Right cardiac atrium (tissue), 5 donors: Measurements from ENCODE around the gene SLC18A2. TPM values are rescaled to one million over a fixed set of nuclear protein-coding genes. Genes with fewer than 3 reads are reported as not detected.

Source experiments
- ATAC-seq, 2 donors: fragments of 200-7000 bp; cut with Tn5 transposase; one replicate each; pipeline versions ENCODE4 v1.8.0 to v1.9.1; 2020; ENCODE audit warnings: moderate library complexity in 2 of 2, mild to moderate bottlenecking in 1 of 2
- DNase-seq, 3 donors: peaks; one replicate each; pipeline ENCODE4 v3.0.0-alpha.2; 2020
- H3K27ac ChIP-seq: one replicate; pipeline ENCODE4 v1.5.1; 2013; ENCODE audit warnings: mild to moderate bottlenecking, low read length, control low read depth, moderate library complexity
- H3K27me3 ChIP-seq: one replicate; pipeline ENCODE4 v1.6.1; 2013; ENCODE audit not compliant: control insufficient read depth, insufficient read depth
- H3K4me1 ChIP-seq: one replicate; pipeline ENCODE4 v1.6.1; 2013; ENCODE audit warnings: low read length; ENCODE audit not compliant: control insufficient read depth, insufficient read depth
- H3K4me3 ChIP-seq: one replicate; pipeline ENCODE4 v1.5.1; 2013; ENCODE audit warnings: low read length, control low read depth
- H3K9me3 ChIP-seq: one replicate; pipeline ENCODE4 v1.6.1; 2013; ENCODE audit warnings: low read length; ENCODE audit not compliant: control insufficient read depth
- WGBS: extraction: QIAGEN DNeasy Blood & Tissue Kit; methylation state at CpG from one replicate; pipeline ENCODE4 v1.1.7; 2013; 5-methylcytosine and 5-hydroxymethylcytosine counted together
- intact Hi-C, 4 donors: fragments of 100-400 bp; cut with DNase I; formaldehyde crosslinking; loops; one replicate each; pipeline versions ENCODE4 v1.11.0 to v1.14.0; 2022 to 2023
- polyA plus RNA-seq: library from polyadenylated mRNA; stranded (reverse); fragments of 200-250 nt; gene quantifications from one replicate; pipeline ENCODE4 v1.2.3, GENCODE V29; 2013
- total RNA-seq, 4 donors: library from RNA; stranded (reverse); fragmentation: NEBNext Ultra II Directional; extraction: Animal tissue kit (Norgen Biotek cat#: 25700); gene quantifications; one replicate each; pipeline ENCODE4 v1.2.1, GENCODE V29; 2021
- donor health status: healthy with polysubstance abuse.
- donor health status: DM: no; HTN: yes; CAD: no.
- donor health status: DM: no; HTN: no; CAD: no.
- donor health status: DM: no; HTN: yes; CAD: no; lungs with severe emphysema.
- donor health status: DM: yes; HTN: yes; CAD: no.

Gene SLC18A2
- total and polyA plus RNA-seq, 5 donors = 0.07 to 0.40 (median 0.15) TPM

- Histone ChIP-seq H3K27ac (no peak overlapping the region), H3K27me3 (no peaks in the 10 kb centered on the region), H3K9me3 (no peaks in the 10 kb centered on the region), H3K4me3 (no peak overlapping the region), H3K4me1 (no peaks in the 10 kb centered on the region)
- 75% methylated on average over 9 of the region's 9 CpGs for WGBS
- intact Hi-C loops = no loop called here
- ATAC-seq (no peak), DNase-seq (no peak)
Observed at GRCh38 chr10:117254338-117254737, 13.4 kb downstream of the SLC18A2 start.

GRCh38 chr10:117254774-117255735, 14.1 kb downstream of the SLC18A2 start:
- intact Hi-C loops = no loop called here
- 77% methylated on average over 26 of the region's 26 CpGs for WGBS
- H3K9me3 ChIP-seq = no peaks in the 10 kb centered on the region
- H3K27me3 ChIP-seq = no peaks in the 10 kb centered on the region
- DNase-seq (no peak), ATAC-seq (no peak)
- no peak overlapping the region for H3K27ac ChIP-seq
- no peak overlapping the region for H3K4me3 ChIP-seq
- no peaks in the 10 kb centered on the region for H3K4me1 ChIP-seq

GRCh38 chr10:117255835-117256460, 15.0 kb downstream of the SLC18A2 start:
- H3K4me1 ChIP-seq = no peaks in the 10 kb centered on the region
- no peak overlapping the region for H3K4me3 ChIP-seq
- ATAC-seq (no peak), DNase-seq (no peak)
- no peaks in the 10 kb centered on the region for H3K27me3 ChIP-seq
- H3K27ac ChIP-seq = no peak overlapping the region
- WGBS = 93% methylated on average over 9 of the region's 9 CpGs
- intact Hi-C loops = no loop called here
- H3K9me3 ChIP-seq = no peaks in the 10 kb centered on the region

- Histone ChIP-seq H3K9me3 (no peaks in the 10 kb centered on the region), H3K4me3 (no peak overlapping the region), H3K27me3 (no peaks in the 10 kb centered on the region), H3K27ac (no peak overlapping the region), H3K4me1 (no peaks in the 10 kb centered on the region)
- no peak for DNase-seq
- no peak for ATAC-seq
- 71% methylated on average over 10 of the region's 10 CpGs for WGBS
- intact Hi-C loops = no loop called here
Observed at GRCh38 chr10:117256910-117257309, 16.0 kb downstream of the SLC18A2 start.

GRCh38 chr10:117257721-117258120, 16.8 kb downstream of the SLC18A2 start:
- Histone ChIP-seq H3K27me3 (no peaks in the 10 kb centered on the region), H3K4me3 (no peak overlapping the region), H3K27ac (no peak overlapping the region), H3K4me1 (no peaks in the 10 kb centered on the region), H3K9me3 (no peaks in the 10 kb centered on the region)
- 73% methylated on average over 3 of the region's 3 CpGs for WGBS
- intact Hi-C loops = no loop called here
- ATAC-seq = no peak
- no peak for DNase-seq

GRCh38 chr10:117259279-117259678, 18.4 kb downstream of the SLC18A2 start:
- ATAC-seq (no peak), DNase-seq (no peak)
- Histone ChIP-seq H3K9me3 (no peaks in the 10 kb centered on the region), H3K4me1 (no peaks in the 10 kb centered on the region), H3K27ac (no peak overlapping the region), H3K4me3 (no peak overlapping the region), H3K27me3 (no peaks in the 10 kb centered on the region)
- 55% methylated on average over 3 of the region's 3 CpGs for WGBS
- intact Hi-C loops = no loop called here

GRCh38 chr10:117260084-117260483, 19.2 kb downstream of the SLC18A2 start:
- no peaks in the 10 kb centered on the region for H3K4me1 ChIP-seq
- DNase-seq (no peak), ATAC-seq (no peak)
- intact Hi-C loops = no loop called here
- H3K9me3 ChIP-seq = no peaks in the 10 kb centered on the region
- H3K27me3 ChIP-seq = no peaks in the 10 kb centered on the region
- 33% methylated on average over 4 of the region's 4 CpGs for WGBS
- H3K27ac ChIP-seq = no peak overlapping the region
- H3K4me3 ChIP-seq = no peak overlapping the region

GRCh38 chr10:117261501-117261900, 20.6 kb downstream of the SLC18A2 start:
- no peaks in the 10 kb centered on the region for H3K27me3 ChIP-seq
- whole genome bisulfite sequencing = 75% methylated on average over 3 of the region's 3 CpGs

GRCh38 chr10:117262291-117262902, 21.5 kb downstream of the SLC18A2 start:
- Histone ChIP-seq H3K27me3 (no peaks in the 10 kb centered on the region), H3K4me3 (no peak overlapping the region), H3K27ac (no peak overlapping the region), H3K4me1 (no peaks in the 10 kb centered on the region), H3K9me3 (no peaks in the 10 kb centered on the region)
- intact Hi-C loops = no loop called here
- ATAC-seq (no peak), DNase-seq (no peak)
- WGBS = 79% methylated on average over 10 of the region's 10 CpGs

More at GRCh38 chr10:117261501-117261900, 20.6 kb downstream of the SLC18A2 start:
- DNase-seq (no peak), ATAC-seq (no peak)
- H3K4me1 ChIP-seq = no peaks in the 10 kb centered on the region
- H3K27ac ChIP-seq = no peak overlapping the region
- H3K4me3 ChIP-seq = no peak overlapping the region
- H3K9me3 ChIP-seq = no peaks in the 10 kb centered on the region
- intact Hi-C loops = no loop called here

- ATAC-seq = no peak
Observed at GRCh38 chr10:117262903-117263293, 22.0 kb downstream of the SLC18A2 start.

GRCh38 chr10:117264782-117265181, 23.9 kb downstream of the SLC18A2 start:
- H3K27me3 ChIP-seq = no peaks in the 10 kb centered on the region
- H3K9me3 ChIP-seq = no peaks in the 10 kb centered on the region
- H3K4me1 ChIP-seq = no peaks in the 10 kb centered on the region
- no peak overlapping the region for H3K4me3 ChIP-seq
- 62% methylated on average over 7 of the region's 7 CpGs for WGBS
- no peak for ATAC-seq
- DNase-seq = no peak
- intact Hi-C loops = no loop called here
- H3K27ac ChIP-seq = no peak overlapping the region

More at GRCh38 chr10:117262903-117263293, 22.0 kb downstream of the SLC18A2 start:
- no peaks in the 10 kb centered on the region for H3K27me3 ChIP-seq
- no peaks in the 10 kb centered on the region for H3K9me3 ChIP-seq
- H3K27ac ChIP-seq = no peak overlapping the region
- 77% methylated on average over 7 of the region's 7 CpGs for WGBS
- intact Hi-C loops = no loop called here
- no peak for DNase-seq
- H3K4me3 ChIP-seq = no peak overlapping the region
- no peaks in the 10 kb centered on the region for H3K4me1 ChIP-seq
